Measurements from ENCODE around the gene CAMTA1.
"Not testable (repeated sequence)": the region's sequence is repeated elsewhere in the genome, so short reads cannot be mapped to it uniquely, and the experiment has no call there.

DNA sequence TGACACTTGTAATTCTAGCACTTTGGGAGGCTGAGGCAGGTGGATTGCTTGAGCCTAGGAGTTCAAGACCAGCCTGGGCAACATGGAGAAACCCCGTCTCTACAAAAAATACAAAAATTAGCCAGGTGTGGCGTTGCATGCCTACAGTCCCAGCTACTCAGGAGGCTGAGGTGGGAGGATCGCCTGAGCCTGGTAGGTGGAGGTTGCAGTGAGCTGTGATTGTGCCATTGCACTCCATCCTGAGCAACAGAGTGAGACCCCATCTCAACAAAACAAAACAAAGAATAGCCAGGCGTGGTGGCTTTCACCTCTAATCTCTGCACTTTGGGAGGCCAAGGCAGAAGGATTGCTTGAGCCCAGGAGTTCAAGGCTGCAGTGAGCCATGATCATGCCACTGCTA is 922.8 kb downstream of the CAMTA1 start:
- not testable (repeated sequence) for TF ChIP-seq FOXA1 (IDR thresholded peaks at IDR 0.05); FOXM1 (IDR thresholded peaks at IDR 0.05; ENCODE audit: borderline replicate concordance); L3MBTL2 (conservative IDR thresholded peaks at IDR 0.05); PKNOX1 (IDR thresholded peaks at IDR 0.05); SP1 (IDR thresholded peaks at IDR 0.05); SUZ12 (IDR thresholded peaks at IDR 0.05); FOXK2 (IDR thresholded peaks at IDR 0.05); TARDBP (IDR thresholded peaks at IDR 0.05); NFRKB (IDR thresholded peaks at IDR 0.05); ARNT (IDR thresholded peaks at IDR 0.05)
